GM23338 (cell line): ENCODE data around the gene EVI2B. TPM values are rescaled to one million over a fixed set of nuclear protein-coding genes. Genes with fewer than 3 reads are reported as not detected.

ENCODE experiments used
- ATAC-seq: fragments of 200-7000 bp; cut with Tn5 transposase; 3 replicates; pipeline ENCODE4 v1.9.1; 2020
- DNase-seq: peaks from one replicate; pipeline ENCODE4 v3.0.0-alpha.2; 2015; ENCODE audit warnings: low spot score
- H2AFZ ChIP-seq: fragments of 200-600 bp; sonication (generic); 2 replicates; pipeline ENCODE4 v1.8.0; 2016; ENCODE audit warnings: antibody characterized with exemption, mild to moderate bottlenecking, moderate library complexity
- H3F3A ChIP-seq: fragments of 200-600 bp; sonication (generic); replicated peaks from 2 replicates; pipeline ENCODE4 v1.8.0; 2017; ENCODE audit warnings: antibody characterized with exemption, mixed run types, low read depth
- H3K27ac ChIP-seq: fragments of 200-600 bp; sonication (generic); 2 replicates; pipeline ENCODE4 v1.6.1; 2016; ENCODE audit warnings: low read depth
- H3K27me3 ChIP-seq: fragments of 200-600 bp; sonication (generic); 2 replicates; pipeline ENCODE4 v1.8.0; 2016; ENCODE audit warnings: mild to moderate bottlenecking, mixed run types, moderate library complexity; ENCODE audit not compliant: insufficient read depth
- H3K36me3 ChIP-seq: fragments of 200-600 bp; sonication (generic); 2 replicates; pipeline ENCODE4 v1.8.0; 2016; ENCODE audit warnings: mild to moderate bottlenecking; ENCODE audit not compliant: insufficient read depth
- H3K4me1 ChIP-seq: fragments of 200-600 bp; sonication (generic); 2 replicates; pipeline ENCODE4 v1.8.0; 2016; ENCODE audit warnings: mild to moderate bottlenecking, moderate library complexity; ENCODE audit not compliant: insufficient read depth
- H3K4me2 ChIP-seq: fragments of 200-600 bp; sonication (generic); 2 replicates; pipeline ENCODE4 v1.7.1; 2017; ENCODE audit warnings: mixed run types
- H3K4me3 ChIP-seq: fragments of 200-600 bp; sonication (generic); 2 replicates; pipeline ENCODE4 v1.6.1; 2016; ENCODE audit warnings: mixed run types
- H3K79me2 ChIP-seq: fragments of 200-600 bp; sonication (generic); replicated peaks from 2 replicates; pipeline ENCODE4 v1.8.0; 2017; ENCODE audit warnings: mild to moderate bottlenecking; ENCODE audit not compliant: insufficient read depth
- H3K9me2 ChIP-seq: fragments of 200-600 bp; sonication (generic); 2 replicates; pipeline ENCODE4 v1.8.0; 2017; ENCODE audit not compliant: insufficient read depth
- H4K20me1 ChIP-seq: fragments of 200-600 bp; sonication (generic); replicated peaks from 2 replicates; pipeline ENCODE4 v1.8.0; 2017; ENCODE audit warnings: mild to moderate bottlenecking; ENCODE audit not compliant: insufficient read depth
- H3K27ac Mint-ChIP-seq: 2 replicates; pipeline ENCODE4 v1.8.0; 2020; ENCODE audit warnings: inconsistent platforms, mild to moderate bottlenecking, moderate library complexity, mixed read lengths
- H3K27me3 Mint-ChIP-seq: 3 replicates; pipeline ENCODE4 v1.8.0; 2022; ENCODE audit warnings: low read depth, mild to moderate bottlenecking, moderate library complexity, mixed read lengths, inconsistent platforms; ENCODE audit not compliant: insufficient read depth, poor library complexity
- H3K36me3 Mint-ChIP-seq: 3 replicates; pipeline ENCODE4 v1.8.0; 2021; ENCODE audit warnings: low read depth, mild to moderate bottlenecking, inconsistent platforms, moderate library complexity, mixed read lengths
- H3K4me1 Mint-ChIP-seq: 3 replicates; pipeline ENCODE4 v1.8.0; 2020; ENCODE audit warnings: mild to moderate bottlenecking, inconsistent platforms, mixed read lengths
- H3K4me3 Mint-ChIP-seq: 3 replicates; pipeline ENCODE4 v1.8.0; 2021; ENCODE audit warnings: moderate library complexity, mild to moderate bottlenecking, inconsistent platforms, mixed read lengths
- H3K9me3 Mint-ChIP-seq: 3 replicates; pipeline ENCODE4 v1.8.0; 2020; ENCODE audit warnings: moderate library complexity, mild to moderate bottlenecking, inconsistent platforms, mixed read lengths
- CREB1 ChIP-seq: fragments of 250-450 bp; sonication (Bioruptor Pico); IDR thresholded peaks from 2 replicates; pipeline ENCODE4 v1.5.0; 2020; ENCODE audit warnings: low read depth, mild to moderate bottlenecking, moderate library complexity
- EZH2 ChIP-seq: fragments of 200-600 bp; sonication (generic); IDR thresholded peaks from one replicate; pipeline ENCODE4 v1.8.0; 2017; ENCODE audit warnings: antibody characterized with exemption, mild to moderate bottlenecking, low read depth; ENCODE audit not compliant: unreplicated experiment
- JUNB ChIP-seq: IDR thresholded peaks from one replicate; pipeline ENCODE4 v1.6.1; 2016; ENCODE audit warnings: antibody characterized with exemption; ENCODE audit not compliant: unreplicated experiment
- STAT1 ChIP-seq: IDR thresholded peaks from one replicate; pipeline ENCODE4 v1.6.1; 2016; ENCODE audit warnings: antibody characterized with exemption; ENCODE audit not compliant: unreplicated experiment
- ZNF114 ChIP-seq: fragments of 250-450 bp; sonication (Bioruptor Pico); IDR thresholded peaks from 2 replicates; pipeline ENCODE4 v1.5.0; 2020; ENCODE audit warnings: mild to moderate bottlenecking, moderate library complexity
- ZNF331 ChIP-seq: fragments of 250-450 bp; sonication (Bioruptor Pico); IDR thresholded peaks from 2 replicates; pipeline ENCODE4 v1.5.0; 2020; ENCODE audit warnings: low read depth, mild to moderate bottlenecking, moderate library complexity
- polyA plus RNA-seq: library from polyadenylated mRNA; unstranded; fragments of >200 nt; fragmentation: Nextera tagmentation; extraction: Ambion mirVana; gene quantifications from 2 replicates; pipeline ENCODE4 v1.2.1, GENCODE V29; 2016
- total RNA-seq: library from RNA; depleted of rRNA; stranded (reverse); fragments of >200 nt; shearing (Covaris generic); gene quantifications from 2 replicates; pipeline ENCODE4 v1.2.3, GENCODE V29; 2014
- TF ChIP-seq, protein P1 (sequence below): fragments of 250-450 bp; sonication (Bioruptor Pico); IDR thresholded peaks from 2 replicates; pipeline ENCODE4 v1.5.0; 2020; ENCODE audit warnings: mild to moderate bottlenecking, moderate library complexity
- TF ChIP-seq, protein P2 (sequence below), 2 experiments: fragments of 200-600 bp in 1 of 2; sonication (generic) in 1 of 2; conservative IDR thresholded peaks; 2 replicates each; pipeline versions ENCODE4 v1.5.1 to v1.6.1; 2016 to 2017; ENCODE audit warnings: antibody characterized with exemption in 2 of 2, low read depth in 2 of 2, mild to moderate bottlenecking in 2 of 2, moderate library complexity in 1 of 2
- TF ChIP-seq, protein P3 (sequence below): IDR thresholded peaks from 2 replicates; pipeline ENCODE4 v1.6.1; 2016; ENCODE audit warnings: antibody characterized with exemption
- TF ChIP-seq, protein P4 (sequence below): IDR thresholded peaks from one replicate; pipeline ENCODE4 v1.6.1; 2018; ENCODE audit warnings: antibody characterized with exemption; ENCODE audit not compliant: unreplicated experiment

Gene EVI2B
- total and polyA plus RNA-seq, 2 experiments from 2014 or later: 0.18 TPM; not detected in 1

DNA sequence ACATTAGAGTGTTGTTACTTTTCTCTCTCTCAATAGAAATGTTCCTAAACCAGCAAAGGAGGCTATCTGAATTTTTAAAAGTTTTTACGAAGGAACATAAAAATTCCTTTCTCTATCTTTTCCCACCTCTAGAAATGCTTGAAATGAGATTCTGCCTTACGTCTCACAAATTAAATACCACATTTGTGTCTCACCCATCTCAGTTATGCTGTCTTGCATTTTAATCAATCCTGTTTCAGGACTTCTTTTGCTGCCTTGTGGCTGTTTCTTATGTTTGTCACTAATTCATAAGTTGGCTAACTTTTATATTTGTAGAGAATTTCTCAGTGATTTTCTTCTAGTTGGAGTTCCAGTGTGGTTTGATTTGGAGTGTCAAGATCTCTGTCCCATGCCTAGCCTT is 20.3 kb downstream of the EVI2B start (continued):
- TF ChIP-seq, protein P1, sequence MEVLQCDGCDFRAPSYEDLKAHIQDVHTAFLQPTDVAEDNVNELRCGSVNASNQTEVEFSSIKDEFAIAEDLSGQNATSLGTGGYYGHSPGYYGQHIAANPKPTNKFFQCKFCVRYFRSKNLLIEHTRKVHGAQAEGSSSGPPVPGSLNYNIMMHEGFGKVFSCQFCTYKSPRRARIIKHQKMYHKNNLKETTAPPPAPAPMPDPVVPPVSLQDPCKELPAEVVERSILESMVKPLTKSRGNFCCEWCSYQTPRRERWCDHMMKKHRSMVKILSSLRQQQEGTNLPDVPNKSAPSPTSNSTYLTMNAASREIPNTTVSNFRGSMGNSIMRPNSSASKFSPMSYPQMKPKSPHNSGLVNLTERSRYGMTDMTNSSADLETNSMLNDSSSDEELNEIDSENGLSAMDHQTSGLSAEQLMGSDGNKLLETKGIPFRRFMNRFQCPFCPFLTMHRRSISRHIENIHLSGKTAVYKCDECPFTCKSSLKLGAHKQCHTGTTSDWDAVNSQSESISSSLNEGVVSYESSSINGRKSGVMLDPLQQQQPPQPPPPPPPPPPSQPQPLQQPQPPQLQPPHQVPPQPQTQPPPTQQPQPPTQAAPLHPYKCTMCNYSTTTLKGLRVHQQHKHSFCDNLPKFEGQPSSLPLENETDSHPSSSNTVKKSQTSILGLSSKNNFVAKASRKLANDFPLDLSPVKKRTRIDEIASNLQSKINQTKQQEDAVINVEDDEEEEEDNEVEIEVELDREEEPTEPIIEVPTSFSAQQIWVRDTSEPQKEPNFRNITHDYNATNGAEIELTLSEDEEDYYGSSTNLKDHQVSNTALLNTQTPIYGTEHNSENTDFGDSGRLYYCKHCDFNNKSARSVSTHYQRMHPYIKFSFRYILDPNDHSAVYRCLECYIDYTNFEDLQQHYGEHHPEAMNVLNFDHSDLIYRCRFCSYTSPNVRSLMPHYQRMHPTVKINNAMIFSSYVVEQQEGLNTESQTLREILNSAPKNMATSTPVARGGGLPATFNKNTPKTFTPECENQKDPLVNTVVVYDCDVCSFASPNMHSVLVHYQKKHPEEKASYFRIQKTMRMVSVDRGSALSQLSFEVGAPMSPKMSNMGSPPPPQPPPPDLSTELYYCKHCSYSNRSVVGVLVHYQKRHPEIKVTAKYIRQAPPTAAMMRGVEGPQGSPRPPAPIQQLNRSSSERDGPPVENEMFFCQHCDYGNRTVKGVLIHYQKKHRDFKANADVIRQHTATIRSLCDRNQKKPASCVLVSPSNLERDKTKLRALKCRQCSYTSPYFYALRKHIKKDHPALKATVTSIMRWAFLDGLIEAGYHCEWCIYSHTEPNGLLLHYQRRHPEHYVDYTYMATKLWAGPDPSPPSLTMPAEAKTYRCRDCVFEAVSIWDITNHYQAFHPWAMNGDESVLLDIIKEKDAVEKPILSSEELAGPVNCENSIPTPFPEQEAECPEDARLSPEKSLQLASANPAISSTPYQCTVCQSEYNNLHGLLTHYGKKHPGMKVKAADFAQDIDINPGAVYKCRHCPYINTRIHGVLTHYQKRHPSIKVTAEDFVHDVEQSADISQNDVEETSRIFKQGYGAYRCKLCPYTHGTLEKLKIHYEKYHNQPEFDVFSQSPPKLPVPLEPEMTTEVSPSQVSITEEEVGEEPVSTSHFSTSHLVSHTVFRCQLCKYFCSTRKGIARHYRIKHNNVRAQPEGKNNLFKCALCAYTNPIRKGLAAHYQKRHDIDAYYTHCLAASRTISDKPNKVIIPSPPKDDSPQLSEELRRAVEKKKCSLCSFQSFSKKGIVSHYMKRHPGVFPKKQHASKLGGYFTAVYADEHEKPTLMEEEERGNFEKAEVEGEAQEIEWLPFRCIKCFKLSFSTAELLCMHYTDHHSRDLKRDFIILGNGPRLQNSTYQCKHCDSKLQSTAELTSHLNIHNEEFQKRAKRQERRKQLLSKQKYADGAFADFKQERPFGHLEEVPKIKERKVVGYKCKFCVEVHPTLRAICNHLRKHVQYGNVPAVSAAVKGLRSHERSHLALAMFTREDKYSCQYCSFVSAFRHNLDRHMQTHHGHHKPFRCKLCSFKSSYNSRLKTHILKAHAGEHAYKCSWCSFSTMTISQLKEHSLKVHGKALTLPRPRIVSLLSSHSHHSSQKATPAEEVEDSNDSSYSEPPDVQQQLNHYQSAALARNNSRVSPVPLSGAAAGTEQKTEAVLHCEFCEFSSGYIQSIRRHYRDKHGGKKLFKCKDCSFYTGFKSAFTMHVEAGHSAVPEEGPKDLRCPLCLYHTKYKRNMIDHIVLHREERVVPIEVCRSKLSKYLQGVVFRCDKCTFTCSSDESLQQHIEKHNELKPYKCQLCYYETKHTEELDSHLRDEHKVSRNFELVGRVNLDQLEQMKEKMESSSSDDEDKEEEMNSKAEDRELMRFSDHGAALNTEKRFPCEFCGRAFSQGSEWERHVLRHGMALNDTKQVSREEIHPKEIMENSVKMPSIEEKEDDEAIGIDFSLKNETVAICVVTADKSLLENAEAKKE (CRISPR knock-in tag): no peak

GRCh38 chr17:31291820-31292219 is 22.0 kb downstream of the EVI2B start:
- DNase-seq (no peak), ATAC-seq (no peak)
- Histone ChIP-seq H3K27ac (no peak overlapping the region), H3K79me2 (no peaks in the 10 kb centered on the region), H3K4me1 (peaks cover 10% of the 10 kb centered on the region; the same call in 1 of the 2 replicates), H4K20me1 (no peaks in the 10 kb centered on the region), H2AFZ (no peak overlapping the region), H3F3A (no peaks in the 10 kb centered on the region), H3K4me2 (no peak overlapping the region), H3K4me3 (no peak overlapping the region), H3K27me3 (no peaks in the 10 kb centered on the region), H3K9me2 (no peaks in the 10 kb centered on the region), H3K36me3 (no peaks in the 10 kb centered on the region)
- Mint-ChIP-seq H3K4me1 (peaks cover 12% of the 10 kb centered on the region), H3K27me3 (peaks cover 2% of the 10 kb centered on the region), H3K4me3 (no peak overlapping the region), H3K27ac (no peak overlapping the region), H3K36me3 (peaks cover 5% of the 10 kb centered on the region; the same call in 1 of the 3 replicates), H3K9me3 (no peaks in the 10 kb centered on the region)
- TF ChIP-seq ZNF114: no peak
- TF ChIP-seq STAT1: no peak
- no peak for TF ChIP-seq CREB1 (CRISPR knock-in tag)
- TF ChIP-seq, protein P2, sequence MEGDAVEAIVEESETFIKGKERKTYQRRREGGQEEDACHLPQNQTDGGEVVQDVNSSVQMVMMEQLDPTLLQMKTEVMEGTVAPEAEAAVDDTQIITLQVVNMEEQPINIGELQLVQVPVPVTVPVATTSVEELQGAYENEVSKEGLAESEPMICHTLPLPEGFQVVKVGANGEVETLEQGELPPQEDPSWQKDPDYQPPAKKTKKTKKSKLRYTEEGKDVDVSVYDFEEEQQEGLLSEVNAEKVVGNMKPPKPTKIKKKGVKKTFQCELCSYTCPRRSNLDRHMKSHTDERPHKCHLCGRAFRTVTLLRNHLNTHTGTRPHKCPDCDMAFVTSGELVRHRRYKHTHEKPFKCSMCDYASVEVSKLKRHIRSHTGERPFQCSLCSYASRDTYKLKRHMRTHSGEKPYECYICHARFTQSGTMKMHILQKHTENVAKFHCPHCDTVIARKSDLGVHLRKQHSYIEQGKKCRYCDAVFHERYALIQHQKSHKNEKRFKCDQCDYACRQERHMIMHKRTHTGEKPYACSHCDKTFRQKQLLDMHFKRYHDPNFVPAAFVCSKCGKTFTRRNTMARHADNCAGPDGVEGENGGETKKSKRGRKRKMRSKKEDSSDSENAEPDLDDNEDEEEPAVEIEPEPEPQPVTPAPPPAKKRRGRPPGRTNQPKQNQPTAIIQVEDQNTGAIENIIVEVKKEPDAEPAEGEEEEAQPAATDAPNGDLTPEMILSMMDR (conservative IDR thresholded peaks at IDR 0.05; ENCODE audit: low read depth in 2 of 2): no peak
- TF ChIP-seq, protein P3, sequence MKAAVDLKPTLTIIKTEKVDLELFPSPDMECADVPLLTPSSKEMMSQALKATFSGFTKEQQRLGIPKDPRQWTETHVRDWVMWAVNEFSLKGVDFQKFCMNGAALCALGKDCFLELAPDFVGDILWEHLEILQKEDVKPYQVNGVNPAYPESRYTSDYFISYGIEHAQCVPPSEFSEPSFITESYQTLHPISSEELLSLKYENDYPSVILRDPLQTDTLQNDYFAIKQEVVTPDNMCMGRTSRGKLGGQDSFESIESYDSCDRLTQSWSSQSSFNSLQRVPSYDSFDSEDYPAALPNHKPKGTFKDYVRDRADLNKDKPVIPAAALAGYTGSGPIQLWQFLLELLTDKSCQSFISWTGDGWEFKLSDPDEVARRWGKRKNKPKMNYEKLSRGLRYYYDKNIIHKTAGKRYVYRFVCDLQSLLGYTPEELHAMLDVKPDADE: no peak
- no peak for TF ChIP-seq JUNB
- no peak for TF ChIP-seq EZH2
- no peak for TF ChIP-seq ZNF331 (CRISPR knock-in tag)
- TF ChIP-seq, protein P4, sequence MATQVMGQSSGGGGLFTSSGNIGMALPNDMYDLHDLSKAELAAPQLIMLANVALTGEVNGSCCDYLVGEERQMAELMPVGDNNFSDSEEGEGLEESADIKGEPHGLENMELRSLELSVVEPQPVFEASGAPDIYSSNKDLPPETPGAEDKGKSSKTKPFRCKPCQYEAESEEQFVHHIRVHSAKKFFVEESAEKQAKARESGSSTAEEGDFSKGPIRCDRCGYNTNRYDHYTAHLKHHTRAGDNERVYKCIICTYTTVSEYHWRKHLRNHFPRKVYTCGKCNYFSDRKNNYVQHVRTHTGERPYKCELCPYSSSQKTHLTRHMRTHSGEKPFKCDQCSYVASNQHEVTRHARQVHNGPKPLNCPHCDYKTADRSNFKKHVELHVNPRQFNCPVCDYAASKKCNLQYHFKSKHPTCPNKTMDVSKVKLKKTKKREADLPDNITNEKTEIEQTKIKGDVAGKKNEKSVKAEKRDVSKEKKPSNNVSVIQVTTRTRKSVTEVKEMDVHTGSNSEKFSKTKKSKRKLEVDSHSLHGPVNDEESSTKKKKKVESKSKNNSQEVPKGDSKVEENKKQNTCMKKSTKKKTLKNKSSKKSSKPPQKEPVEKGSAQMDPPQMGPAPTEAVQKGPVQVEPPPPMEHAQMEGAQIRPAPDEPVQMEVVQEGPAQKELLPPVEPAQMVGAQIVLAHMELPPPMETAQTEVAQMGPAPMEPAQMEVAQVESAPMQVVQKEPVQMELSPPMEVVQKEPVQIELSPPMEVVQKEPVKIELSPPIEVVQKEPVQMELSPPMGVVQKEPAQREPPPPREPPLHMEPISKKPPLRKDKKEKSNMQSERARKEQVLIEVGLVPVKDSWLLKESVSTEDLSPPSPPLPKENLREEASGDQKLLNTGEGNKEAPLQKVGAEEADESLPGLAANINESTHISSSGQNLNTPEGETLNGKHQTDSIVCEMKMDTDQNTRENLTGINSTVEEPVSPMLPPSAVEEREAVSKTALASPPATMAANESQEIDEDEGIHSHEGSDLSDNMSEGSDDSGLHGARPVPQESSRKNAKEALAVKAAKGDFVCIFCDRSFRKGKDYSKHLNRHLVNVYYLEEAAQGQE: no peak
